HEK293 (cell line): ENCODE data around the gene RNASEH2A.
A peak's percentile ranks its signal among the peaks of the same experiment; 100 is the strongest.

ENCODE experiments used
- EGR2 ChIP-seq: fragments of 450-650 bp; formaldehyde crosslinking; IDR thresholded peaks from 2 replicates; pipeline ENCODE4 v1.5.1; 2016; ENCODE audit warnings: low read depth, missing biosample characterization, missing genetic modification characterization
- FEZF1 ChIP-seq: fragments of 450-650 bp; formaldehyde crosslinking; IDR thresholded peaks from 2 replicates; pipeline ENCODE4 v1.5.1; 2016; ENCODE audit warnings: missing biosample characterization, missing genetic modification characterization
- GLIS1 ChIP-seq: fragments of 450-650 bp; formaldehyde crosslinking; IDR thresholded peaks from 2 replicates; pipeline ENCODE4 v1.5.1; 2016; ENCODE audit warnings: missing biosample characterization, missing genetic modification characterization
- HOXA7 ChIP-seq: sonication (generic); formaldehyde crosslinking; IDR thresholded peaks from 2 replicates; pipeline ENCODE4 v1.8.1; 2022; ENCODE audit warnings: missing genetic modification reagents, borderline replicate concordance
- KLF1 ChIP-seq: fragments of 450-650 bp; formaldehyde crosslinking; IDR thresholded peaks from 2 replicates; pipeline ENCODE4 v1.5.1; 2016; ENCODE audit warnings: missing biosample characterization, missing genetic modification characterization
- KLF9 ChIP-seq: fragments of 450-650 bp; formaldehyde crosslinking; IDR thresholded peaks from 2 replicates; pipeline ENCODE4 v1.5.1; 2016; ENCODE audit warnings: missing biosample characterization, missing genetic modification characterization, low read depth
- SP2 ChIP-seq: fragments of 450-650 bp; formaldehyde crosslinking; IDR thresholded peaks from 2 replicates; pipeline ENCODE4 v1.5.1; 2016; ENCODE audit warnings: missing biosample characterization, missing genetic modification characterization
- TRIM28 ChIP-seq: IDR thresholded peaks from 2 replicates; pipeline ENCODE4 v1.6.1; 2011; ENCODE audit warnings: low read length, control low read depth, borderline replicate concordance
- ZBTB6 ChIP-seq: fragments of 450-650 bp; formaldehyde crosslinking; IDR thresholded peaks from 2 replicates; pipeline ENCODE4 v1.5.1; 2017; ENCODE audit warnings: missing biosample characterization, missing genetic modification characterization
- ZNF133 ChIP-seq: fragments of 450-650 bp; formaldehyde crosslinking; IDR thresholded peaks from 2 replicates; pipeline ENCODE4 v1.5.1; 2016; ENCODE audit warnings: missing biosample characterization, missing genetic modification characterization
- ZNF221 ChIP-seq: fragments of 450-650 bp; formaldehyde crosslinking; IDR thresholded peaks from 2 replicates; pipeline ENCODE4 v1.5.1; 2017; ENCODE audit warnings: missing biosample characterization, missing genetic modification characterization, borderline replicate concordance
- ZNF341 ChIP-seq: fragments of 450-650 bp; formaldehyde crosslinking; IDR thresholded peaks from 2 replicates; pipeline ENCODE4; 2016; ENCODE audit warnings: low read depth, missing biosample characterization, missing genetic modification characterization
- ZNF350 ChIP-seq: fragments of 450-650 bp; formaldehyde crosslinking; IDR thresholded peaks from 2 replicates; pipeline ENCODE4 v1.5.0; 2017; ENCODE audit warnings: missing biosample characterization, mild to moderate bottlenecking, missing genetic modification characterization
- ZNF366 ChIP-seq: fragments of 450-650 bp; formaldehyde crosslinking; conservative IDR thresholded peaks from 2 replicates; pipeline ENCODE4 v1.5.1; 2016; ENCODE audit warnings: missing biosample characterization, missing genetic modification characterization
- ZNF391 ChIP-seq: fragments of 450-650 bp; formaldehyde crosslinking; IDR thresholded peaks from 2 replicates; pipeline ENCODE4 v1.5.1; 2016; ENCODE audit warnings: low read depth, missing biosample characterization, missing genetic modification characterization, borderline replicate concordance
- ZNF398 ChIP-seq: fragments of 450-650 bp; formaldehyde crosslinking; IDR thresholded peaks from 2 replicates; pipeline ENCODE4 v1.5.1; 2017; ENCODE audit warnings: missing biosample characterization, missing genetic modification characterization
- ZNF521 ChIP-seq: fragments of 450-650 bp; formaldehyde crosslinking; IDR thresholded peaks from 2 replicates; pipeline ENCODE4 v1.5.1; 2017; ENCODE audit warnings: missing biosample characterization, mild to moderate bottlenecking, missing genetic modification characterization
- ZNF548 ChIP-seq: fragments of 450-650 bp; formaldehyde crosslinking; IDR thresholded peaks from 2 replicates; pipeline ENCODE4 v1.5.1; 2016; ENCODE audit warnings: missing biosample characterization, missing genetic modification characterization
- ZNF555 ChIP-seq: fragments of 450-650 bp; formaldehyde crosslinking; conservative IDR thresholded peaks from 2 replicates; pipeline ENCODE4 v1.5.1; 2017; ENCODE audit warnings: missing biosample characterization, mild to moderate bottlenecking, missing genetic modification characterization, inconsistent platforms
- ZNF560 ChIP-seq: fragments of 450-650 bp; formaldehyde crosslinking; IDR thresholded peaks from 2 replicates; pipeline ENCODE4 v1.5.1; 2017; ENCODE audit warnings: missing biosample characterization, missing genetic modification characterization, borderline replicate concordance
- ZNF561 ChIP-seq: fragments of 450-650 bp; IDR thresholded peaks from 2 replicates; pipeline ENCODE4 v1.5.1; 2018; ENCODE audit warnings: missing biosample characterization, missing genetic modification characterization, borderline replicate concordance
- ZNF600 ChIP-seq: fragments of 450-650 bp; formaldehyde crosslinking; IDR thresholded peaks from 2 replicates; pipeline ENCODE4 v1.5.1; 2016; ENCODE audit warnings: missing biosample characterization, missing genetic modification characterization
- ZNF843 ChIP-seq: fragments of 450-650 bp; formaldehyde crosslinking; IDR thresholded peaks from 2 replicates; pipeline ENCODE4 v1.5.1; 2016; ENCODE audit warnings: missing biosample characterization, missing genetic modification characterization
- TF ChIP-seq, protein P1 (sequence below): fragments of 450-650 bp; formaldehyde crosslinking; IDR thresholded peaks from 2 replicates; pipeline ENCODE4 v1.5.1; 2016; ENCODE audit warnings: missing biosample characterization, missing genetic modification characterization
- TF ChIP-seq, protein P2 (sequence below): fragments of 450-650 bp; formaldehyde crosslinking; IDR thresholded peaks from 2 replicates; pipeline ENCODE4 v1.5.1; 2016; ENCODE audit warnings: missing biosample characterization, missing genetic modification characterization
- TF ChIP-seq, protein P3 (sequence below): fragments of 450-650 bp; formaldehyde crosslinking; IDR thresholded peaks from 2 replicates; pipeline ENCODE4 v1.5.1; 2016; ENCODE audit warnings: missing biosample characterization, missing genetic modification characterization
- TF ChIP-seq, protein P4 (sequence below): fragments of 450-650 bp; formaldehyde crosslinking; IDR thresholded peaks from 2 replicates; pipeline ENCODE4 v1.5.1; 2017; ENCODE audit warnings: missing biosample characterization, missing genetic modification characterization
- TF ChIP-seq, protein P5 (sequence below): fragments of 450-650 bp; formaldehyde crosslinking; IDR thresholded peaks from 2 replicates; pipeline ENCODE4 v1.5.1; 2017; ENCODE audit warnings: missing biosample characterization, mild to moderate bottlenecking, missing genetic modification characterization, moderate library complexity
- TF ChIP-seq, protein P6 (sequence below): fragments of 450-650 bp; formaldehyde crosslinking; IDR thresholded peaks from 2 replicates; pipeline ENCODE4 v1.5.1; 2016; ENCODE audit warnings: missing biosample characterization, missing genetic modification characterization, borderline replicate concordance

RNASEH2A gene

GRCh38 chr19:12793290-12794195 lies 12.8 kb upstream of the RNASEH2A start (continued):
- TF ChIP-seq KLF1 (peak; percentile 93), ZNF133 (tag by site-specific recombination) (no peak), ZBTB6 (peak; percentile 32; the same call in 1 of the 2 replicates), ZNF548 (tag by site-specific recombination) (no peak), GLIS1 (tag by site-specific recombination) (peak; percentile 63), ZNF398 (tag by site-specific recombination) (peak; percentile 96), ZNF350 (tag by site-specific recombination) (no peak), SP2 (tag by site-specific recombination) (peak; percentile 89), ZNF555 (tag by site-specific recombination) (no peak), ZNF521 (tag by site-specific recombination) (no peak), FEZF1 (tag by site-specific recombination) (no peak), HOXA7 (CRISPR knock-in tag) (no peak), ZNF600 (tag by site-specific recombination) (peak; percentile 21; the same call in 1 of the 2 replicates), ZNF560 (tag by site-specific recombination) (no peak), ZNF366 (tag by site-specific recombination) (no peak), ZNF391 (tag by site-specific recombination) (no peak), ZNF561 (tag by site-specific recombination) (peak; percentile 38; the same call in 1 of the 2 replicates), ZNF843 (tag by site-specific recombination) (no peak), EGR2 (peak; percentile 86; the same call in 1 of the 2 replicates), KLF9 (tag by site-specific recombination) (peak; percentile 90), ZNF221 (tag by site-specific recombination) (no peak), TRIM28 (no peak), ZNF341 (peak; percentile 62)
- TF ChIP-seq, protein P1, sequence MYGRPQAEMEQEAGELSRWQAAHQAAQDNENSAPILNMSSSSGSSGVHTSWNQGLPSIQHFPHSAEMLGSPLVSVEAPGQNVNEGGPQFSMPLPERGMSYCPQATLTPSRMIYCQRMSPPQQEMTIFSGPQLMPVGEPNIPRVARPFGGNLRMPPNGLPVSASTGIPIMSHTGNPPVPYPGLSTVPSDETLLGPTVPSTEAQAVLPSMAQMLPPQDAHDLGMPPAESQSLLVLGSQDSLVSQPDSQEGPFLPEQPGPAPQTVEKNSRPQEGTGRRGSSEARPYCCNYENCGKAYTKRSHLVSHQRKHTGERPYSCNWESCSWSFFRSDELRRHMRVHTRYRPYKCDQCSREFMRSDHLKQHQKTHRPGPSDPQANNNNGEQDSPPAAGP (tag by site-specific recombination), result peak; percentile 59; the same call in 1 of the 2 replicates
- TF ChIP-seq, protein P2, sequence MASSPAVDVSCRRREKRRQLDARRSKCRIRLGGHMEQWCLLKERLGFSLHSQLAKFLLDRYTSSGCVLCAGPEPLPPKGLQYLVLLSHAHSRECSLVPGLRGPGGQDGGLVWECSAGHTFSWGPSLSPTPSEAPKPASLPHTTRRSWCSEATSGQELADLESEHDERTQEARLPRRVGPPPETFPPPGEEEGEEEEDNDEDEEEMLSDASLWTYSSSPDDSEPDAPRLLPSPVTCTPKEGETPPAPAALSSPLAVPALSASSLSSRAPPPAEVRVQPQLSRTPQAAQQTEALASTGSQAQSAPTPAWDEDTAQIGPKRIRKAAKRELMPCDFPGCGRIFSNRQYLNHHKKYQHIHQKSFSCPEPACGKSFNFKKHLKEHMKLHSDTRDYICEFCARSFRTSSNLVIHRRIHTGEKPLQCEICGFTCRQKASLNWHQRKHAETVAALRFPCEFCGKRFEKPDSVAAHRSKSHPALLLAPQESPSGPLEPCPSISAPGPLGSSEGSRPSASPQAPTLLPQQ (tag by site-specific recombination), result peak; percentile 63; the same call in 1 of the 2 replicates
- TF ChIP-seq, protein P3, sequence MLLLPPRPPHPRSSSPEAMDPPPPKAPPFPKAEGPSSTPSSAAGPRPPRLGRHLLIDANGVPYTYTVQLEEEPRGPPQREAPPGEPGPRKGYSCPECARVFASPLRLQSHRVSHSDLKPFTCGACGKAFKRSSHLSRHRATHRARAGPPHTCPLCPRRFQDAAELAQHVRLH (tag by site-specific recombination), result no peak
- TF ChIP-seq, protein P4, sequence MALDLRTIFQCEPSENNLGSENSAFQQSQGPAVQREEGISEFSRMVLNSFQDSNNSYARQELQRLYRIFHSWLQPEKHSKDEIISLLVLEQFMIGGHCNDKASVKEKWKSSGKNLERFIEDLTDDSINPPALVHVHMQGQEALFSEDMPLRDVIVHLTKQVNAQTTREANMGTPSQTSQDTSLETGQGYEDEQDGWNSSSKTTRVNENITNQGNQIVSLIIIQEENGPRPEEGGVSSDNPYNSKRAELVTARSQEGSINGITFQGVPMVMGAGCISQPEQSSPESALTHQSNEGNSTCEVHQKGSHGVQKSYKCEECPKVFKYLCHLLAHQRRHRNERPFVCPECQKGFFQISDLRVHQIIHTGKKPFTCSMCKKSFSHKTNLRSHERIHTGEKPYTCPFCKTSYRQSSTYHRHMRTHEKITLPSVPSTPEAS (tag by site-specific recombination), result no peak
- TF ChIP-seq, protein P5, sequence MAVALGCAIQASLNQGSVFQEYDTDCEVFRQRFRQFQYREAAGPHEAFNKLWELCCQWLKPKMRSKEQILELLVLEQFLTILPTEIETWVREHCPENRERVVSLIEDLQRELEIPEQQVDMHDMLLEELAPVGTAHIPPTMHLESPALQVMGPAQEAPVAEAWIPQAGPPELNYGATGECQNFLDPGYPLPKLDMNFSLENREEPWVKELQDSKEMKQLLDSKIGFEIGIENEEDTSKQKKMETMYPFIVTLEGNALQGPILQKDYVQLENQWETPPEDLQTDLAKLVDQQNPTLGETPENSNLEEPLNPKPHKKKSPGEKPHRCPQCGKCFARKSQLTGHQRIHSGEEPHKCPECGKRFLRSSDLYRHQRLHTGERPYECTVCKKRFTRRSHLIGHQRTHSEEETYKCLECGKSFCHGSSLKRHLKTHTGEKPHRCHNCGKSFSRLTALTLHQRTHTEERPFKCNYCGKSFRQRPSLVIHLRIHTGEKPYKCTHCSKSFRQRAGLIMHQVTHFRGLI (tag by site-specific recombination), result peak; percentile 48; the same call in 1 of the 2 replicates
- TF ChIP-seq, protein P6, sequence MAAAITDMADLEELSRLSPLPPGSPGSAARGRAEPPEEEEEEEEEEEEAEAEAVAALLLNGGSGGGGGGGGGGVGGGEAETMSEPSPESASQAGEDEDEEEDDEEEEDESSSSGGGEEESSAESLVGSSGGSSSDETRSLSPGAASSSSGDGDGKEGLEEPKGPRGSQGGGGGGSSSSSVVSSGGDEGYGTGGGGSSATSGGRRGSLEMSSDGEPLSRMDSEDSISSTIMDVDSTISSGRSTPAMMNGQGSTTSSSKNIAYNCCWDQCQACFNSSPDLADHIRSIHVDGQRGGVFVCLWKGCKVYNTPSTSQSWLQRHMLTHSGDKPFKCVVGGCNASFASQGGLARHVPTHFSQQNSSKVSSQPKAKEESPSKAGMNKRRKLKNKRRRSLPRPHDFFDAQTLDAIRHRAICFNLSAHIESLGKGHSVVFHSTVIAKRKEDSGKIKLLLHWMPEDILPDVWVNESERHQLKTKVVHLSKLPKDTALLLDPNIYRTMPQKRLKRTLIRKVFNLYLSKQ (tag by site-specific recombination), result no peak
